Measurements from ENCODE around the gene CHI3L2. TPM values are rescaled to one million over a fixed set of nuclear protein-coding genes. Genes with fewer than 3 reads are reported as not detected.

The CHI3L2 gene
- total RNA-seq, 1 donor from 2014 or later = 19.6 TPM

GRCh38 chr1:111241797-111242196, 14.3 kb downstream of the CHI3L2 start:
- Mint-ChIP-seq H3K9me3 (no peaks in the 10 kb centered on the region), H3K27ac (no peak overlapping the region), H3K4me3 (no peak overlapping the region), H3K36me3 (ENCODE audit: low read depth) (peaks cover 79% of the 10 kb centered on the region), H3K4me1 (peaks cover 4% of the 10 kb centered on the region), H3K27me3 (no peaks in the 10 kb centered on the region)
- ATAC-seq (ENCODE audit: low read depth) = no peak
- DNase-seq = no peak
- intact Hi-C loops (cut with micrococcal nuclease) = no loop called here
- CTCF ChIA-PET = no interaction called here
- POLR2A ChIA-PET = no interaction called here
- no peak for TF ChIP-seq CTCF (IDR thresholded peaks at IDR 0.05)

- no peak for TF ChIP-seq CTCF (IDR thresholded peaks at IDR 0.05)
- Mint-ChIP-seq H3K27me3 (no peaks in the 10 kb centered on the region), H3K27ac (no peak overlapping the region), H3K36me3 (ENCODE audit: low read depth) (peaks cover 68% of the 10 kb centered on the region), H3K9me3 (no peaks in the 10 kb centered on the region), H3K4me3 (no peak overlapping the region), H3K4me1 (no peaks in the 10 kb centered on the region)
- ChIA-PET CTCF (no interaction called here), POLR2A (no interaction called here)
- ATAC-seq (ENCODE audit: low read depth) (no peak), DNase-seq (no peak)
- intact Hi-C loops (cut with micrococcal nuclease) = no loop called here
These were observed 15.5 kb downstream of the CHI3L2 start for GRCh38 chr1:111242805-111243523.

DNA sequence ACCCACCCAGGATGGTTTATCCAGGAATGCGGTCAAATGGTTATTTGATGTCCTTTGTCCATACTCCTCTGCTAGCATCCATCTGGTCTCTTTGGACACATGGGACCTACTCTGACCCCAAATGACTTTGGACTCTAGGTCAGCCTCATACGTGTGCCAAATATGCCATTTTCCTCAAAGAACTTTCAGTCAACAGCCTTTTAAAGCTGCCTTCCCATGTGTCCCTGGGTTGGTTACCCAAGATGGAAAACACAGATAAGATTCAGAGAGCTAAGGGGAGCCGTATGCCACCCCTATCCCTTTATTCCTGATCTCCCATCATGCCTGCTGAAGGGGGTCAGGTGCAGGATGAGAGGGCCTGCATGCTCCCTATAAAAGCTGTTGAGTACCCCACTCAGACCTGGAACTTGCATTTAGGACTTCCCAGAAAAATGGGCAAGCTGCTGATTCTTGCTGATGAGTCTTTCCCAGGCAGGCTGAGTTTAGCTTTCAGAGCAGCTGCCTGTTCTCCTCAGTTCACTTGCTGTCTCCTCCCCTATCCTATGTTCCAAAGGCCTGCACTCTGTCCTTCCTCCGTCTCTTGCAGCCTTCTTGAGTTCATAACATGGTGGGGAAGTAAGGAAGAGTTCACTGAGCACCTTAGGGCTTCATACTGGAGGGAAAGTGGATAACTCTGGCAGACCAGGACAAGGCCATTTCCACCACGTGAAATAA, 19.8 kb downstream of the CHI3L2 start:
- ATAC-seq (ENCODE audit: low read depth) (no peak), DNase-seq (no peak)
- intact Hi-C loops (cut with micrococcal nuclease) = no loop called here
- Mint-ChIP-seq H3K9me3 (no peaks in the 10 kb centered on the region), H3K27me3 (no peaks in the 10 kb centered on the region), H3K36me3 (ENCODE audit: low read depth) (peaks cover 28% of the 10 kb centered on the region), H3K27ac (no peak overlapping the region), H3K4me1 (no peaks in the 10 kb centered on the region), H3K4me3 (no peak overlapping the region)
- ChIA-PET CTCF (no interaction called here), POLR2A (no interaction called here)
- TF ChIP-seq CTCF (IDR thresholded peaks at IDR 0.05) = no peak

DNA sequence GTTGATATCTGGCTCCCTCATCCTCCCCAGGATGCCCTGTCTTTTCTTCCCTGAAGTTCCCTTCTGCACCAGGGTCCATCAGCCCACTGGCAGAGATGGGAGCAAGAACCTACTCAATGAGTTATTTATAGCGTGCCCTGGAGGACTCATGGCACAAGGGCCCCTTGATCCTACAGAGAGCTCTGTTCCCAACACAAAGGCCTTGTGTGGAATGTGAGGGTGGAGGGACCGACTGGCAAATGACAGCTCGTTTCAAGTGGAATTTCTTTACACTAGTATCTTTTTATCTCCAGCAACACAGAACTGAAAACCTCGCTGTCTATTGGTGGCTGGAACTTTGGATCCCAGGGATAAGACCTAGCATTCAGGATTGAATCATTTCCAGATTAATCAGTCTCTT, 22.4 kb downstream of the CHI3L2 start:
- peaks cover 2% of the 10 kb centered on the region for H3K27me3 Mint-ChIP-seq
- no peaks in the 10 kb centered on the region for H3K4me1 Mint-ChIP-seq
- DNase-seq = no peak
- H3K27ac Mint-ChIP-seq = no peak overlapping the region
- H3K36me3 Mint-ChIP-seq (ENCODE audit: low read depth) = peaks cover 7% of the 10 kb centered on the region
- CTCF ChIA-PET = interaction anchor here (0.9 kb wide), 1 partner anchor 94 kb away, joined by 3 read pairs; no protein-coding TSS in a partner anchor
- no peak for TF ChIP-seq CTCF (IDR thresholded peaks at IDR 0.05)
- intact Hi-C loops (cut with micrococcal nuclease) = no loop called here
- no peak overlapping the region for H3K4me3 Mint-ChIP-seq
- POLR2A ChIA-PET = interaction anchor here (0.5 kb wide), 1 partner anchor 483 kb away, joined by 3 read pairs; no protein-coding TSS in a partner anchor
- no peak for ATAC-seq (ENCODE audit: low read depth)
- no peaks in the 10 kb centered on the region for H3K9me3 Mint-ChIP-seq

DNA sequence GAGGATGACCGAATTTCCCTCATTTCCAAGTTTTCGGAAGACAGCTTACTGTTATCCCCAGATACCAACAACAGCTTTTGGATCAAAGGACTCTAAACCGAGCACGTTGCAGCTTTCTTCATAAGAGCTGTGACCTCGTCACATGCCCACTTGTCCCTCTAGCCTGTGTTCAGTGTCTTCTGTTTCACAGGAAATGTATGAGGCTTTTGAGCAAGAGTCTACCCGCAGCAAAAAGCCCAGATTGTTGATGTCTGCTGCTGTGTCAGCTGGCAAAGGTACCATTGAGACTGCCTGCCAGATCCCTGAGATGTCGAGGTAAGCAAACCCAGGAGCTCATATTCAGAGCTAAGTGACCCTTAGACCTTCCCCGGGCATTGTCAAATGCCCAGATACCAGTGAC, 24.1 kb downstream of the CHI3L2 start:
- Mint-ChIP-seq H3K27ac (no peak overlapping the region), H3K4me1 (no peaks in the 10 kb centered on the region), H3K4me3 (no peak overlapping the region), H3K27me3 (peaks cover 7% of the 10 kb centered on the region), H3K36me3 (ENCODE audit: low read depth) (no peaks in the 10 kb centered on the region), H3K9me3 (no peaks in the 10 kb centered on the region)
- TF ChIP-seq CTCF (IDR thresholded peaks at IDR 0.05) = no peak
- ChIA-PET POLR2A (no interaction called here), CTCF (no interaction called here)
- ATAC-seq (ENCODE audit: low read depth) = no peak
- DNase-seq = no peak
- intact Hi-C loops (cut with micrococcal nuclease) = no loop called here

Data from activated B cell treated with CpG ODN at 0.5 μM for 24 hours (primary cell).